ENCODE data around the gene TRMT10B. TPM values are rescaled to one million over a fixed set of nuclear protein-coding genes. Genes with fewer than 3 reads are reported as not detected.

Gene TRMT10B
- total and polyA plus RNA-seq, 2 of the 13 experiments (the other 11 are each of a cell fraction or from before 2014, with no cell fraction given), result 3.1 to 3.9 TPM

- no TSS peak for BruUV-seq (replicated peaks)
- in situ Hi-C loops (cut with HindIII; ENCODE audit: extremely low pct_ligation_motif_present, low pct_unique_long_range_greater_than_20kb), result loop anchor here (10.0 kb wide), 1 partner anchor 311 kb away; the partner anchor contains the start of gene POLR1E
Observed at GRCh38 chr9:37796232-37796631, 42.6 kb downstream of the TRMT10B start.

More at GRCh38 chr9:37796232-37796631, 42.6 kb downstream of the TRMT10B start:
- Histone ChIP-seq H3K27me3 (ENCODE audit: control insufficient read depth in 1 of 2, insufficient read depth in 2 of 2, low read length in 2 of 2) (no peaks in the 10 kb centered on the region), H3K9me3 (ENCODE audit: low read length) (no peaks in the 10 kb centered on the region), H2AFZ (ENCODE audit: low read length) (no peak overlapping the region), H3K4me1 (ENCODE audit: insufficient read depth, low read length) (peaks cover 18% of the 10 kb centered on the region), H3K9ac (ENCODE audit: insufficient read depth, low read depth, low read length) (no peak overlapping the region), H3K36me3 (replicated peaks in 1 of 2; ENCODE audit: control insufficient read depth in 1 of 2, insufficient read depth in 2 of 2, low read length in 2 of 2) (no peaks in the 10 kb centered on the region), H3K79me2 (ENCODE audit: insufficient read depth, low read length) (peaks cover under 1% of the 10 kb centered on the region), H3K27ac (ENCODE audit: extremely low read length, insufficient read depth, low read length) (no peak overlapping the region), H3K4me2 (ENCODE audit: low read depth, low read length) (no peak overlapping the region), H3K4me3 (replicated peaks in 1 of 3; ENCODE audit: insufficient read depth in 1 of 3, low read depth in 2 of 3, low read length in 3 of 3) (no peak overlapping the region), H4K20me1 (ENCODE audit: insufficient read depth, low read length) (no peaks in the 10 kb centered on the region)
- ChIA-PET POLR2A (interaction anchor here (1.0 kb wide), 1 partner anchor 11 kb away, joined by 3 read pairs; the partner anchor contains the start of gene EXOSC3), CTCF (ENCODE audit: low intra/inter-chr PET ratio, low total read pairs) (no interaction called here)
- no peak for DNase-seq (ENCODE audit: low spot score)
- 65% methylated on average over 2 of the region's 2 CpGs for WGBS (ENCODE audit: low lambda C conversion rate)
- intact Hi-C loops (cut with micrococcal nuclease; ENCODE audit: unreplicated experiment), result no loop called here
- no peak for FAIRE-seq
- no peak for TF ChIP-seq MIER2 (CRISPR knock-in tag; IDR thresholded peaks at IDR 0.05)
- TF ChIP-seq, protein P1, sequence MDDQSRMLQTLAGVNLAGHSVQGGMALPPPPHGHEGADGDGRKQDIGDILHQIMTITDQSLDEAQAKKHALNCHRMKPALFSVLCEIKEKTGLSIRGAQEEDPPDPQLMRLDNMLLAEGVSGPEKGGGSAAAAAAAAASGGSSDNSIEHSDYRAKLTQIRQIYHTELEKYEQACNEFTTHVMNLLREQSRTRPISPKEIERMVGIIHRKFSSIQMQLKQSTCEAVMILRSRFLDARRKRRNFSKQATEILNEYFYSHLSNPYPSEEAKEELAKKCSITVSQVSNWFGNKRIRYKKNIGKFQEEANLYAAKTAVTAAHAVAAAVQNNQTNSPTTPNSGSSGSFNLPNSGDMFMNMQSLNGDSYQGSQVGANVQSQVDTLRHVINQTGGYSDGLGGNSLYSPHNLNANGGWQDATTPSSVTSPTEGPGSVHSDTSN (CRISPR knock-in tag; IDR thresholded peaks at IDR 0.05; ENCODE audit: borderline replicate concordance), result no peak
- TF ChIP-seq LCORL (IDR thresholded peaks at IDR 0.05), result no peak
- no peak for TF ChIP-seq LCORL (CRISPR knock-in tag; IDR thresholded peaks at IDR 0.05)
- TF ChIP-seq, protein P2, sequence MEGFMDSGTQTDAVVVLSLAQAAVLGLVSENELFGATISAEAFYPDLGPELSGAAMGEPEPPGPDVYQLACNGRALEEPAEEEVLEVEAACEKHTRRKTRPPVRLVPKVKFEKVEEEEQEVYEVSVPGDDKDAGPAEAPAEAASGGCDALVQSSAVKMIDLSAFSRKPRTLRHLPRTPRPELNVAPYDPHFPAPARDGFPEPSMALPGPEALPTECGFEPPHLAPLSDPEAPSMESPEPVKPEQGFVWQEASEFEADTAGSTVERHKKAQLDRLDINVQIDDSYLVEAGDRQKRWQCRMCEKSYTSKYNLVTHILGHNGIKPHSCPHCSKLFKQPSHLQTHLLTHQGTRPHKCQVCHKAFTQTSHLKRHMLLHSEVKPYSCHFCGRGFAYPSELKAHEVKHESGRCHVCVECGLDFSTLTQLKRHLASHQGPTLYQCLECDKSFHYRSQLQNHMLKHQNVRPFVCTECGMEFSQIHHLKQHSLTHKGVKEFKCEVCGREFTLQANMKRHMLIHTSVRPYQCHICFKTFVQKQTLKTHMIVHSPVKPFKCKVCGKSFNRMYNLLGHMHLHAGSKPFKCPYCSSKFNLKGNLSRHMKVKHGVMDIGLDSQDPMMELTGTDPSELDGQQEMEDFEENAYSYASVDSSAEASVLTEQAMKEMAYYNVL (CRISPR knock-in tag; IDR thresholded peaks at IDR 0.05; ENCODE audit: borderline replicate concordance), result no peak
- no peak for TF ChIP-seq ELF4 (CRISPR knock-in tag; IDR thresholded peaks at IDR 0.05; ENCODE audit: borderline replicate concordance)
- no peak for TF ChIP-seq MED1 (CRISPR knock-in tag; IDR thresholded peaks at IDR 0.05)
- TF ChIP-seq ZNF7 (CRISPR knock-in tag; IDR thresholded peaks at IDR 0.05), result no peak
- TF ChIP-seq TSC22D2 (CRISPR knock-in tag; IDR thresholded peaks at IDR 0.05; ENCODE audit: borderline replicate concordance), result no peak
- TF ChIP-seq, protein P3, sequence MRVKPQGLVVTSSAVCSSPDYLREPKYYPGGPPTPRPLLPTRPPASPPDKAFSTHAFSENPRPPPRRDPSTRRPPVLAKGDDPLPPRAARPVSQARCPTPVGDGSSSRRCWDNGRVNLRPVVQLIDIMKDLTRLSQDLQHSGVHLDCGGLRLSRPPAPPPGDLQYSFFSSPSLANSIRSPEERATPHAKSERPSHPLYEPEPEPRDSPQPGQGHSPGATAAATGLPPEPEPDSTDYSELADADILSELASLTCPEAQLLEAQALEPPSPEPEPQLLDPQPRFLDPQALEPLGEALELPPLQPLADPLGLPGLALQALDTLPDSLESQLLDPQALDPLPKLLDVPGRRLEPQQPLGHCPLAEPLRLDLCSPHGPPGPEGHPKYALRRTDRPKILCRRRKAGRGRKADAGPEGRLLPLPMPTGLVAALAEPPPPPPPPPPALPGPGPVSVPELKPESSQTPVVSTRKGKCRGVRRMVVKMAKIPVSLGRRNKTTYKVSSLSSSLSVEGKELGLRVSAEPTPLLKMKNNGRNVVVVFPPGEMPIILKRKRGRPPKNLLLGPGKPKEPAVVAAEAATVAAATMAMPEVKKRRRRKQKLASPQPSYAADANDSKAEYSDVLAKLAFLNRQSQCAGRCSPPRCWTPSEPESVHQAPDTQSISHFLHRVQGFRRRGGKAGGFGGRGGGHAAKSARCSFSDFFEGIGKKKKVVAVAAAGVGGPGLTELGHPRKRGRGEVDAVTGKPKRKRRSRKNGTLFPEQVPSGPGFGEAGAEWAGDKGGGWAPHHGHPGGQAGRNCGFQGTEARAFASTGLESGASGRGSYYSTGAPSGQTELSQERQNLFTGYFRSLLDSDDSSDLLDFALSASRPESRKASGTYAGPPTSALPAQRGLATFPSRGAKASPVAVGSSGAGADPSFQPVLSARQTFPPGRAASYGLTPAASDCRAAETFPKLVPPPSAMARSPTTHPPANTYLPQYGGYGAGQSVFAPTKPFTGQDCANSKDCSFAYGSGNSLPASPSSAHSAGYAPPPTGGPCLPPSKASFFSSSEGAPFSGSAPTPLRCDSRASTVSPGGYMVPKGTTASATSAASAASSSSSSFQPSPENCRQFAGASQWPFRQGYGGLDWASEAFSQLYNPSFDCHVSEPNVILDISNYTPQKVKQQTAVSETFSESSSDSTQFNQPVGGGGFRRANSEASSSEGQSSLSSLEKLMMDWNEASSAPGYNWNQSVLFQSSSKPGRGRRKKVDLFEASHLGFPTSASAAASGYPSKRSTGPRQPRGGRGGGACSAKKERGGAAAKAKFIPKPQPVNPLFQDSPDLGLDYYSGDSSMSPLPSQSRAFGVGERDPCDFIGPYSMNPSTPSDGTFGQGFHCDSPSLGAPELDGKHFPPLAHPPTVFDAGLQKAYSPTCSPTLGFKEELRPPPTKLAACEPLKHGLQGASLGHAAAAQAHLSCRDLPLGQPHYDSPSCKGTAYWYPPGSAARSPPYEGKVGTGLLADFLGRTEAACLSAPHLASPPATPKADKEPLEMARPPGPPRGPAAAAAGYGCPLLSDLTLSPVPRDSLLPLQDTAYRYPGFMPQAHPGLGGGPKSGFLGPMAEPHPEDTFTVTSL (CRISPR knock-in tag; IDR thresholded peaks at IDR 0.05; ENCODE audit: borderline replicate concordance), result no peak
- TF ChIP-seq NFIB (CRISPR knock-in tag; IDR thresholded peaks at IDR 0.05; ENCODE audit: borderline replicate concordance), result no peak
- no peak for TF ChIP-seq ZNF816 (CRISPR knock-in tag; IDR thresholded peaks at IDR 0.05; ENCODE audit: borderline replicate concordance)
- TF ChIP-seq ZNF788 (CRISPR knock-in tag; IDR thresholded peaks at IDR 0.05; ENCODE audit: borderline replicate concordance), result no peak
- no peak for TF ChIP-seq ZNF33A (CRISPR knock-in tag; IDR thresholded peaks at IDR 0.05; ENCODE audit: borderline replicate concordance)
- no peak for TF ChIP-seq TAF1 (CRISPR knock-in tag; IDR thresholded peaks at IDR 0.05)
- TF ChIP-seq ZNF777 (CRISPR knock-in tag; IDR thresholded peaks at IDR 0.05), result no peak
- no peak for ATAC-seq
